AG10803 (cell line): ENCODE measurements around the gene FOXK1.

ENCODE experiments used
- DNase-seq: peaks from one replicate; pipeline ENCODE4 v3.0.0; 2010; ENCODE audit warnings: low read depth
- H3K4me3 ChIP-seq: 2 replicates; pipeline ENCODE4 v1.5.1; 2011; ENCODE audit warnings: mild to moderate bottlenecking, low read length, control low read depth
- TF ChIP-seq, protein P1 (sequence below): conservative IDR thresholded peaks from 2 replicates; pipeline ENCODE4 v1.5.1; 2011; ENCODE audit warnings: mild to moderate bottlenecking, low read length, control low read depth, inconsistent platforms

The FOXK1 gene

DNA sequence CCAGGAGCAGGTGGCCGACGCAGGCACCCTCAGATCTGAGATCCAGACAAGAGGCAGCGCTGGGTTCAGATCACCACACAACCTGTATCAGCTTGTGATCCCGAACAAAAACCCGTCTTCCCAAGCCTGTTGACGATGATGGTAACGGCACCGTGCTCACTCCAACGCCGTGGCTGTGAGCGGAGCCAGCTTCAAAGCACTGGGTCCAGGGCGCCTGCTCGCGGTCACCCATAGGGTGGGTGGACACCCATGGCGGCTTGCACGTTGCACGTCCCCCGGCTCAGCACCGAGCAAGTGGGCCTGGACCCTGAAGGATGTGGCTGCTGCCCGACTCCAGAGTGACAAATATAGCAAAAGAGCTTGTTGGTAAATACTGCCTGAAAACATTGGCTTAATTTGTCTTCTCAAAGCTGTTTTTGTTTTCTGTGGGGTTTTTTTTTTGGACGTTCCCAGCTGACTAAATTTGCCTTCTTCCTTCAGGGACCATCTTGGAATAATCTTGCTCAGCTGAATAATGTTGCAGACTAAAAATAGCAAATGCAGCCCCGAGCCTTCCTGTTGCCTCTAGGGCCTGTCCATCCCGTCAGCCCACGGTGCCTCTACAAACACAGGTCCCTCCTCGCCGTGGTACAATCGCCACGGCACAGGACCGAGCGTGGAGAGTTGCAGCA is 41.0 kb downstream of the FOXK1 start:
- TF ChIP-seq, protein P1, sequence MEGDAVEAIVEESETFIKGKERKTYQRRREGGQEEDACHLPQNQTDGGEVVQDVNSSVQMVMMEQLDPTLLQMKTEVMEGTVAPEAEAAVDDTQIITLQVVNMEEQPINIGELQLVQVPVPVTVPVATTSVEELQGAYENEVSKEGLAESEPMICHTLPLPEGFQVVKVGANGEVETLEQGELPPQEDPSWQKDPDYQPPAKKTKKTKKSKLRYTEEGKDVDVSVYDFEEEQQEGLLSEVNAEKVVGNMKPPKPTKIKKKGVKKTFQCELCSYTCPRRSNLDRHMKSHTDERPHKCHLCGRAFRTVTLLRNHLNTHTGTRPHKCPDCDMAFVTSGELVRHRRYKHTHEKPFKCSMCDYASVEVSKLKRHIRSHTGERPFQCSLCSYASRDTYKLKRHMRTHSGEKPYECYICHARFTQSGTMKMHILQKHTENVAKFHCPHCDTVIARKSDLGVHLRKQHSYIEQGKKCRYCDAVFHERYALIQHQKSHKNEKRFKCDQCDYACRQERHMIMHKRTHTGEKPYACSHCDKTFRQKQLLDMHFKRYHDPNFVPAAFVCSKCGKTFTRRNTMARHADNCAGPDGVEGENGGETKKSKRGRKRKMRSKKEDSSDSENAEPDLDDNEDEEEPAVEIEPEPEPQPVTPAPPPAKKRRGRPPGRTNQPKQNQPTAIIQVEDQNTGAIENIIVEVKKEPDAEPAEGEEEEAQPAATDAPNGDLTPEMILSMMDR, result no peak
- H3K4me3 ChIP-seq, result no peak overlapping the region

DNA sequence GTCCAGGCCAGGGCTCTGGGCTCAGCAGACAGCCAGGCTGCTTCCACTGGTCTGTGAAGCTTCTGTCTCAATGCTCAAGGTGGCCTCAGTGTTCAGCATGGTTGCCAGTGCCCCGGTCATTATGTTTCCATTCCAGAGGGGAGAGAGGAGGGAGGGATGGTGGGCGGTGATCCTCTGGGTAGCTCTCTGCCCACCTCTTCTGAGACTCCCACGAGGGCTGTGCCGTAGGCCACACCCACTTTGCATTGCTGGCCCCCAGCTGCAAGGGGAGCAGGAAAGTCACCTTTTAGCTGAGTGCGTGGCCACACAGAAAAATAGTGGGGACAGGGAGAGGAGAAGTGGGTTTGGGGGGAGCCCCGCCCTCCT is 42.5 kb downstream of the FOXK1 start:
- peak overlapping the region; percentile 66 for H3K4me3 ChIP-seq
- TF ChIP-seq, protein P1, result 0 out of 2 replicates have a peak, but pooled peaks have one; percentile 8
- DNase-seq, result peak; percentile 21

More for the DNA sequence above, 41.0 kb downstream of the FOXK1 start:
- no peak for DNase-seq

DNA sequence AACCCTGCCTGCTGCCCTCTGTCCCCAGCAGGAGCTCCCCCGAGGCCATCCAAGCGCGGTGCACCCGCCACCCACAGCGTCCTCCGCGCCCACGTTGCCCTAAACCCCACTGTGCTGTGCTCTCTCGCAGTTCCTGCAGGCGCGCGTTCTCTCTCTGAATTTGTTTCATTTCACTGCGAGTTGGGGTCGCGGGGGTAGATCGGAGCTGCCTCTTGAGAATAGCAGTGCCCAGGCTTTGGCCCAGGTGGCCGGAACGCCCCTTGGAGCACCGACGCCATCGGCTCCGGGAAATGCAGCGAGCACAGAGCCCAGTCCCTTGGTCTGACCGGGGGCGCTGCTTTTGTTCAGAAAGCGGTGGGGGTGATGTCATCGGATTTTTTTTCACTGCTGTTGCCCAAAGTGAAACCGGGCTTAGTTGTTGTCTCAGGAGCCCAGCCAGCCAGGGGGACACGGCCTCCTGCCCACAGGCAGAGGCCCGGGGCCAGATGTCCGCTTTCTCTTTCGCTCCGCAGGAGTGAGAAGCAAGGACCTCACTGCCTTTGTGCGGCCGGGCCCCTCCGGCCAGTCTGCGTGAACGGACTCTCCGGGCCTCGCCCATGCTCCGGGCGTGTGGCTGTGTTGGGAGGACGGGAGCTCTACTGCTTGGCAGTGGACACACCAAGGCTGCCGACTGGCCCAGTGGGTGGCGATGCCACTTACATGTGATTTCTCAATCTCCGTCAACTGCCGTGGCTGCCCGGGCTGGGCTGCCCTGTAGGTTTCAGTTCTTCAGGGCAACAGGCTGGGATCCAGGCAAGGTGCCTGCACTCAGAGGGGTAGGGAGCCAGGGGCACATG is 43.1 kb downstream of the FOXK1 start:
- DNase-seq, result peak; percentile 85
- H3K4me3 ChIP-seq, result peak overlapping the region; percentile 66
- TF ChIP-seq, protein P1, result no peak; the same call in 1 of the 2 replicates

DNA sequence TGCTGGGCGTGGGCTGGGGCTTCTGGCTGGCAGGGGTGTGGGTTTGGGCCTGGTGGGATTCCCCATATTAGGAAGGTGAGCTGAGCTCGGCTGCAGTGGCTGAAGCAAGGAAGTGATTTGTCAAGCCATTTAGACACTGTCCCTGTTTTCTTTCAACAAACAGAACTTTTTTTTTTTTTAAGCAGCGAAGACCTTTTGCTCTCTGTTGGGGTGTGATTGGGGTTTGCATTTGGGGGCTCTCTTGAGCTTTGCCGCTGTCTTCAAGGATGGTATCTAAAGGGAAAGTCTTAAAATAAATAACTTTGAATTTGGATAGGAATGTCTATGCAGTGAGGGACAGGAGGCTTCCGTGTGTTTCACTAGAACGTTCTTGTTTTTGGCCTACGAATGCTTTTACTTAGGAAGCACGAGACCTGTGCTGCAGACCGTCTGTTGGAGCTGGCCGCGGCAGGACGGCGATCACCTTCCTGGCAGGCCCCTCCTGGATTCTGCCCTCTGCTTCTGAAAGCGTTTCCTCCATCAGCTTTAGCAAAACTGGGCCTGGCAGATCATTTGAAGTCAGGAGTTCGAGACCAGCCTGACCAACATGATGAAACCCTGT is 43.9 kb downstream of the FOXK1 start:
- H3K4me3 ChIP-seq, result peak overlapping the region; percentile 66
- TF ChIP-seq, protein P1, result no peak
- DNase-seq, result peak; percentile 16

DNA sequence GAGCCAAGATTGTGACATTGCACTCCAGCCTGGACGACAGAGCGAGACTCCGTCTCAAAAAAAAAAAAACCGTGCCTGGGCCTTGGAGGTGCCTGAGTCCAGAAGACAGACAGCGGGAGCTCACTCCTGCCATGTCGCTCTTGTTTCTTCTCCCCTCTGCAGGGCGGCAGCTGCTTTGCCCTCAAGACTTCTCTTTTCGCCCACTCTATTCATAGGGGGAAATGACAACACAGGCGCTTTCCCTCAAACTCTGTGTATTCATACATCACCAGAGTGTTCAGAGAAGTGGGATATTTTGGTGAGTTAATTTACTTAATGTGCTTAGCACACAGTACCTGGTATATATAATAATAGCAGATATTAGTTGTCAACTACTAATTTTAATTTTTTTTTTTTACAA is 44.5 kb downstream of the FOXK1 start:
- DNase-seq, result no peak
- TF ChIP-seq, protein P1, result no peak
- H3K4me3 ChIP-seq, result no peak overlapping the region

DNA sequence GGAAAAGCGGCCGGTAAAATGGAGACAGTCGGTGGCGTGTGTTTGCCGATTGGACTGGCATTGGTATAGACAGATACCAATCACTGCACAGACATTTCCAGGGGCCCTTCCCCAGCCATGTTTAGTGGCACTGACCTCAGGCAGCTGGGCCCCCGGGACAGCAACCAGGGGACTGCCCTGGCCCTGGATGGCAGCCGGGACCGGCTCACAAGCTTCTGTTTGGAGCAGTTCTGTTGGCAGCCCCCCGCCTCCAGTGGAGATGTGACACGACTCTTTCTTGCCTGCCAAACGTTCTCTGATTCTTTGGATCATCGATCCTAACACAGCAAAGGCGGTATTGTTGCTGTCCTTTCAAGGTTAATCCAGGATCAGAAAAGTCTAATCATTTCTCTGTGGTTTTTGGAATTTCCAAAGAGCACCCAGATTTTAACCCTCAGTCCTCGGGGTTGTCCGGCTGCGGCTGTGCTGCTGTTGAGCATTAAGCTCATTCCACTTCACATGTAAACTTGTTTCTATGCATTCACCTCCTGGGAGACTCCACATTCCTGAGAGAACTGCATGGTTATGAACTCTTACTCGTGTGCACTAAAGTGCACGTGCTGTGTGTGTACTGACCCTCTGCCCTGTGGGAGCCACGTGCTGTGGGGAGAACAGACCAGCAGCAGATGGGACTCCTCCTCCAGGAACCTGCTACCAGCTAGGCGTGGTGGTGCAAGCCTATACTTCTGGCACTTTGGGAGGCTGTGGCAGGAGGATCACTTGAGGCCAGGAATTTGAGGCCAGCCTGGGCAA is 46.0 kb downstream of the FOXK1 start:
- H3K4me3 ChIP-seq, result no peak overlapping the region
- TF ChIP-seq, protein P1, result no peak
- no peak for DNase-seq
